ENCODE results near the gene SEMA3A. TPM values are rescaled to one million over a fixed set of nuclear protein-coding genes. Genes with fewer than 3 reads are reported as not detected.
A peak's percentile ranks its signal among the peaks of the same experiment; 100 is the strongest.

Gene SEMA3A
- total and polyA plus RNA-seq, 2 of the 4 experiments (the other 2 are of a cell fraction), result 31.2 to 213 TPM

DNA sequence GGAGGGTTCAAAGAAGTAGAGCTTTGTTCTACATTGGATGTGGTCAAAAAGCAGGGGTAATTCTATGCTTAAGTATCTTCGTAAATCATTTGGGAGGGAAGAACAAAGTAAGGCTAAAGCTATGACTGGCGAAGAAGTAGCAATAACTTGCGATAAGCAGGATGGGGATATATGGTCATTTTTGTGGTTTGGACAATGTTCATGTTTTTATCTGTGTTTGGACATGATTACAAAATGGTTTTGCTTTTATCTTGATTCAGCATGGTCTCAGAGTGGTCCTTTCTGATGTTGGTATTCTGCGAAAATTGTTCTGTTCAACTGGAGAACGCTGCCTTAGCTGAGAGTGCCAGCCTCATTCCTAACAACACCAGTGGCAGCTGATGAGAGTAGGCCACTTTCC lies 208.8 kb downstream of the SEMA3A start:
- ATAC-seq (ENCODE audit: low read depth) (no peak), DNase-seq (peak; percentile 4)
- Histone ChIP-seq H3K79me1 (ENCODE audit: low read depth in 1 of 2, low read length in 2 of 2) (peaks cover 4 to 9% of the 10 kb centered on the region in 2 experiments; a peak in 1 of 4 replicates), H2AFZ (replicated peaks; ENCODE audit: low read length, poor library complexity) (no peak overlapping the region), H2BK15ac (ENCODE audit: low read depth, low read length) (no peak overlapping the region), H3K14ac (replicated peaks; ENCODE audit: low read depth, low read length) (no peak overlapping the region), H3K18ac (ENCODE audit: low read depth, low read length) (no peak overlapping the region; the same call in 1 of the 2 replicates), H3K27ac (ENCODE audit: insufficient read depth, low read length) (no peak overlapping the region), H3K9ac (ENCODE audit: low read depth, low read length) (no peak overlapping the region), H3K4me3 (ENCODE audit: insufficient read depth, low read depth, low read length) (no peak overlapping the region), H3K9me1 (ENCODE audit: insufficient read depth, low read length) (no peaks in the 10 kb centered on the region; the same call in 1 of the 2 replicates), H3K56ac (ENCODE audit: extremely low read depth, insufficient read depth, low read length) (no peak overlapping the region), H4K8ac (ENCODE audit: low read depth in 2 of 2, low read length in 2 of 2) (no peak overlapping the region), H2BK120ac (ENCODE audit: low read depth, low read length) (no peak overlapping the region), H2AK5ac (ENCODE audit: low read depth, low read length) (no peak overlapping the region), H2BK5ac (ENCODE audit: low read depth, low read length, poor library complexity, severe bottlenecking) (no peak overlapping the region), H4K20me1 (ENCODE audit: insufficient read depth, low read length) (no peaks in the 10 kb centered on the region), H3K4ac (ENCODE audit: low read depth, low read length) (no peak overlapping the region), H4K5ac (ENCODE audit: low read depth, low read length) (no peak overlapping the region; the same call in 1 of the 2 replicates), H2AK9ac (replicated peaks; ENCODE audit: low read depth, low read length, poor library complexity) (no peak overlapping the region), H2BK20ac (ENCODE audit: low read depth, low read length) (no peak overlapping the region), H4K91ac (ENCODE audit: insufficient read depth, low read depth, low read length) (no peak overlapping the region), H3K4me1 (ENCODE audit: control insufficient read depth, insufficient read depth, low read length) (no peaks in the 10 kb centered on the region; the same call in 1 of the 2 replicates), H3K9me3 (ENCODE audit: control insufficient read depth, insufficient read depth, low read length) (no peaks in the 10 kb centered on the region), H3K23ac (ENCODE audit: low read depth, low read length) (no peak overlapping the region), H3K27me3 (ENCODE audit: control insufficient read depth, insufficient read depth, low read length) (no peaks in the 10 kb centered on the region), H3K36me3 (ENCODE audit: control insufficient read depth, insufficient read depth, low read length) (peaks cover 7% of the 10 kb centered on the region), H3K4me2 (ENCODE audit: low read depth, low read length) (no peak overlapping the region)
- intact Hi-C loops (cut with micrococcal nuclease) (no loop called here), dilution Hi-C loops (cut with HindIII; ENCODE audit: low sequenced_read_pairs, unreplicated experiment) (no loop called here), in situ Hi-C loops (cut with MboI; ENCODE audit: low sequenced_read_pairs) (loop anchor here (10.0 kb wide), 1 partner anchor 209 kb away; the partner anchor contains the start of gene SEMA3A)
- no TSS peak for BruUV-seq (replicated peaks)
- CTCF ChIA-PET, result interaction anchor here (1.0 kb wide), 1 partner anchor 50 kb away, joined by 3 read pairs; no protein-coding TSS in a partner anchor
- 80% methylated on average over 2 of the region's 5 CpGs; no CpG with 5 or more reads in 1 of the 2 experiments for WGBS, 2 experiments (ENCODE audit: extremely low coverage in 2 of 2, insufficient read length in 1 of 2)
- no peak for TF ChIP-seq RFX5 (IDR thresholded peaks at IDR 0.05; ENCODE audit: low read depth, low read length)
- no peak for TF ChIP-seq BHLHE40 (IDR thresholded peaks at IDR 0.05; ENCODE audit: low read depth, low read length)
- TF ChIP-seq POLR2A (IDR thresholded peaks at IDR 0.05; ENCODE audit: low read depth, low read length), result no peak
- TF ChIP-seq SMC3 (IDR thresholded peaks at IDR 0.05; ENCODE audit: low read depth, low read length), result no peak
- TF ChIP-seq MAFK (IDR thresholded peaks at IDR 0.05; ENCODE audit: low read depth, low read length), result no peak
- TF ChIP-seq NFE2L2 (IDR thresholded peaks at IDR 0.05; ENCODE audit: low read depth, low read length), result no peak
- POLR2A ChIA-PET (ENCODE audit: unreplicated experiment), result no interaction called here
